22Rv1 (cell line): ENCODE results near the gene VRK2.
"Not testable (repeated sequence)": the region's sequence is repeated elsewhere in the genome, so short reads cannot be mapped to it uniquely, and the experiment has no call there.

Experiments used
- CTCF ChIP-seq: fragments of 450-650 bp; IDR thresholded peaks from 2 replicates; pipeline ENCODE4 v1.5.1; 2017; ENCODE audit warnings: mild to moderate bottlenecking
- ZFX ChIP-seq: fragments of 450-650 bp; IDR thresholded peaks from 2 replicates; pipeline ENCODE4 v1.6.1; 2017; ENCODE audit warnings: antibody characterized with exemption, borderline replicate concordance

GRCh38 chr2:58169845-58170244, 123.2 kb downstream of the VRK2 start:
- TF ChIP-seq CTCF, ZFX: not testable (repeated sequence)
